ENCODE data around the gene SRGAP1.

The SRGAP1 gene

DNA sequence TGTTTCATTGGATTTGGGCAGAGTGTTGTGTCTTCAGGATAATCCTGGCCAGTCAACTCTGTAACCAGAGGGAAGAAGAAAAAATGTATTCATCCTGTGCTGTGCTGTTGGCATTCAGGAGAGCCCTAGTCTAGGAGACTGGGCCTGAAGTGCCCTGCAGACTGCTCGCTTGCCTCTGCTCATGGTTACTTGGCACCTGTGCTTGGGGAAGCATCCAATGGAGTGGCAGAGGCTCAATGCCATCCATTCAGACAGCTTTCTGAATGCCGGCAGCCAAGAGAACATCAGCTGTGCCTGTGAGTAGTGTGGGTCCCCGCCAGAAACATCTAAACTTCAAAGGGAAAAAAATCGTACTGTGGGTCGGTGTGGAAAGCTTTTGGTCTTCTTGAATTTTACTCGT, 124.2 kb downstream of the SRGAP1 start:
- Histone ChIP-seq H3K9me3 (ENCODE audit: control insufficient read depth, insufficient read depth, low read length) (no peaks in the 10 kb centered on the region), H3K36me3 (ENCODE audit: control insufficient read depth, insufficient read depth, low read length) (no peaks in the 10 kb centered on the region), H3K4me3 (ENCODE audit: low read depth, low read length) (no peak overlapping the region), H3K9ac (ENCODE audit: low read depth, low read length) (no peak overlapping the region), H3K27ac (ENCODE audit: low read depth, low read length) (no peak overlapping the region), H3K27me3 (ENCODE audit: control insufficient read depth, insufficient read depth, low read length) (no peaks in the 10 kb centered on the region), H3K4me1 (ENCODE audit: control insufficient read depth, insufficient read depth, low read length) (peaks cover 27% of the 10 kb centered on the region)

DNA sequence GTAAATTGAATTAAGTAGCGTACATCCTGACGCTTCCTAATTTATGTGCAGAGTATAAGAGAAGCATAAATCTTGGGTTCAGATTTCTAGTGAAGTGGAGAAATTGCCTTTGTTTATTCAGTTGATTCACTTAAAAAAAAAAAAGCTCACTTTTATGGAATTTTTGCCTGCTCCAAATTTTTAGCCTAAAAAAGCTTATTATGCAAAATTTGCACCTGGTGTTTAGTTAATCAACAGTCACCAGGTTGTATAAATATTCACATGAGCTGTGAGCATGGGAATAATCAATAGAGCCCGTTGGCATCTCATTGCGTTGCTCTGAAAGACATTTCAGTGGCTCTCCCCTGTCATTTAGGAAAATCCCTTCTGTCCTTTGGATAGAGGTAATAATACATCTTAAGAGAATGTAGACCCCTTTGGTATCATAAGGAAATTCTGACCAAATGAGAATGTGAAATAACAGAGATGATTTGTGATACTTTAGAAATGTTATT, 132.4 kb downstream of the SRGAP1 start:
- H3K36me3 ChIP-seq (ENCODE audit: control insufficient read depth, insufficient read depth, low read length), result no peaks in the 10 kb centered on the region
- peaks cover 7% of the 10 kb centered on the region; the same call in 1 of the 2 replicates for H3K4me1 ChIP-seq (ENCODE audit: control insufficient read depth, insufficient read depth, low read length)
- H3K4me3 ChIP-seq (ENCODE audit: low read depth, low read length), result no peak overlapping the region
- H3K9me3 ChIP-seq (ENCODE audit: control insufficient read depth, insufficient read depth, low read length), result no peaks in the 10 kb centered on the region
- no peaks in the 10 kb centered on the region for H3K27me3 ChIP-seq (ENCODE audit: control insufficient read depth, insufficient read depth, low read length)
- H3K9ac ChIP-seq (ENCODE audit: low read depth, low read length), result no peak overlapping the region
- H3K27ac ChIP-seq (ENCODE audit: low read depth, low read length), result no peak overlapping the region

DNA sequence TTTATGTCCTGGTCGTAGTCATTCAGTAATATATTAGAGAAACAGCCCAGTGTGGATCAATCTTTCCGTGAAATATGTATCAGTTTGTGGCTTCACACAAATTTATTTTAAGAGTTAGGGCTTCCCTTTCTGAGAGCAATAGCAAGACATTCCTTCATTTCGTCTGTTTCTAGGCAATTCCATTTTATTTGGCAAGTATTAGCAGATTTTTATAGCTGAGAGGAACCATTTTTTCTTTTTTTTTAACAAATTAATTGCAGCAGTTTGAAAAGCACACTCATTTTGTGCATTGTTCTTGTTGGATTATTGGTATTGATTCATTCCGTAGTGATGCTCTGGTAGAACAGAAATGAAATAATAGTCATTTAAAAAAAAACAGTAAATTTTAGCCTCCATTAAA, 132.9 kb downstream of the SRGAP1 start:
- H3K27me3 ChIP-seq (ENCODE audit: control insufficient read depth, insufficient read depth, low read length), result no peaks in the 10 kb centered on the region
- no peak overlapping the region for H3K27ac ChIP-seq (ENCODE audit: low read depth, low read length)
- no peaks in the 10 kb centered on the region for H3K9me3 ChIP-seq (ENCODE audit: control insufficient read depth, insufficient read depth, low read length)
- no peak overlapping the region for H3K9ac ChIP-seq (ENCODE audit: low read depth, low read length)
- no peak overlapping the region for H3K4me3 ChIP-seq (ENCODE audit: low read depth, low read length)
- H3K4me1 ChIP-seq (ENCODE audit: control insufficient read depth, insufficient read depth, low read length), result peaks cover 7% of the 10 kb centered on the region; the same call in 1 of the 2 replicates
- no peaks in the 10 kb centered on the region for H3K36me3 ChIP-seq (ENCODE audit: control insufficient read depth, insufficient read depth, low read length)

DNA sequence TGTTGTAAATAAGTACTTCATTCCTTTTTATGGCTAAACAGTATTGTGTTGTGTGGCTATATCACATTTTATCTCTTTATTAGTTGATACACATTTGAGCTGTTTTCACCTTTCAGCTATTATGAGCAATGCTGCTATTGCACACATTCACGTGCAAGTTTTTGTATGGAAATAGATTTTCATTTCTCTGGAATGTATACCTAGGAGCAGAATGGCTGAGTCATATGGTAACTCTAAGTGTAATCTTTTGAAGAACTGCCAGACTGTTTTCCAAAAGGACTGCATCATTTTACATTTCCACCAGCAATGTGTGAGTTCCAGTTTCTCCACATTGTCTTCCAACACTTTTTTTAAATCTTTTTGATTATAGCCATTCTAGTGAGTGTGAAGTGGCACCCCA, 134.0 kb downstream of the SRGAP1 start:
- Histone ChIP-seq H3K4me1 (ENCODE audit: control insufficient read depth, insufficient read depth, low read length) (peaks cover 13% of the 10 kb centered on the region; the same call in 1 of the 2 replicates), H3K36me3 (ENCODE audit: control insufficient read depth, insufficient read depth, low read length) (no peaks in the 10 kb centered on the region), H3K27me3 (ENCODE audit: control insufficient read depth, insufficient read depth, low read length) (no peaks in the 10 kb centered on the region), H3K27ac (ENCODE audit: low read depth, low read length) (no peak overlapping the region), H3K9me3 (ENCODE audit: control insufficient read depth, insufficient read depth, low read length) (no peaks in the 10 kb centered on the region), H3K4me3 (ENCODE audit: low read depth, low read length) (no peak overlapping the region), H3K9ac (ENCODE audit: low read depth, low read length) (no peak overlapping the region)

DNA sequence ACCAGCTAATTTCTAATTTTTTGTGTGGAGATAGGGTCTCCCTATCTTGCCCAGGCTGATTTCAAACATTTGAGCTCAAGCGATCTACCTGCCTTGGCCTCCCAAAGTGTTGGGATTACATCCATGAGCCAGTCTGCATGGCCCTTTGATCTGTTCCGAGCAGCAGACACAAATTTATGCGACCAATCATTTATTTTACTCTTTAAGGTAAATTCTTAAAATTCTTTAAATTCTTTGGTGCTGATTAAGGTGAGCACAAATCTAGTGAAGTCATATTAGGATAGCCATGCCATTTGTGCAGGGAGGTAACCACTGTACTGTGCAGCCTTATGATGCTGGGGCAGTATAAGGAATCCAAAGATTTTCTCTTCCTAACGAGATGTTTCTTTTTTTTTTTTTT, 135.7 kb downstream of the SRGAP1 start:
- Histone ChIP-seq H3K27ac (ENCODE audit: low read depth, low read length) (no peak overlapping the region), H3K4me3 (ENCODE audit: low read depth, low read length) (no peak overlapping the region), H3K36me3 (ENCODE audit: control insufficient read depth, insufficient read depth, low read length) (no peaks in the 10 kb centered on the region), H3K27me3 (ENCODE audit: control insufficient read depth, insufficient read depth, low read length) (no peaks in the 10 kb centered on the region), H3K4me1 (ENCODE audit: control insufficient read depth, insufficient read depth, low read length) (peaks cover 13% of the 10 kb centered on the region; the same call in 1 of the 2 replicates), H3K9me3 (ENCODE audit: control insufficient read depth, insufficient read depth, low read length) (no peaks in the 10 kb centered on the region), H3K9ac (ENCODE audit: low read depth, low read length) (no peak overlapping the region)

DNA sequence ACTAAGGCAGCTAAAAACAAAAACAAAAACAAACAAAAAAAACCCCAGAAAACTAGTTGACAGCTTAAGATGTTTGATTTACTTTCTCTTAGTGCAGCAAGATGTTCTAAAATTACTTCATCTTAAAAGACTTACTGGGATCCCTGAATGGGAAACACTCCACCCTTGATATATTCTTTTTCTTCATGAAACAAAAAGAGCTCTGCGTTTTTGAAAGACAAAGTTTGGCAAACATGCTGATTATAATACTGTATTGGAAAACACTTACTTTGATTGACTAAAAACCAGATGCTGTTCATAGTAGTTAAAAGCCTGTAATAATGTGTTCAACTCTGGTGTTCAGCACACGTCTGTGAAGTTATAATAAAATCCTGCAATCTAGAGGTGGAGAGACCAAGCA, 136.8 kb downstream of the SRGAP1 start:
- H3K9ac ChIP-seq (ENCODE audit: low read depth, low read length), result no peak overlapping the region

DNA sequence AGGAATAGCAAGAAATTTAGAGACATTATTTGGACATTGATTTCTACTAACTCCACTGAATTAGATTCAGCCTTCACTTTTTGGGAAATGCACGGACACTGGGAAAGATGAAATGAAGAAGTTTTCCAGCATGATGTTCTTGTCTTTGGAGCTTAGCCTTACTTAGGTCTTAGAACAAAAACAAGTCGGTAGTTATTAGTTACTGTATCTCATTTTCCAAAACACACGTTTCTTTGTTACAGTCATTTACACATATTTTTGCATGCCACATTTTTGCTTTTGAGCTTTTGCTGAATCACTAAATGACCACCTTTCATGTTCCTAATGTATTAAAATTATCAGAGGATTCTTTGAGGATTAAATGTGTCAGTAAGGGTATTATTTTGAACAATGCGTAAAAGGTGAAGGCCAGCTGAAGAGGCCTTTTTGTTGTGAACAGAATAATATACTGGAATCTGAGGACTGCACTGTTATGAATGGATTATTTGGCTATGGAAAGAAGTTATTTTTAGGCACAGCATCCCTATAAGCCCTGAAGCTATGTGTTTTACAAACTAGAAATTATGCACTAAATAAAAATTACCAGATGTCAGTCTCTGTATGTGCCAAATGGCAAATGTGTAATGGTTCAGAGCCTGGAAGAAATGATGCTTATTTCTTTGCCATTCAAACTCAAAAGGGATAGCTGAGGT, 138.2 kb downstream of the SRGAP1 start:
- no peaks in the 10 kb centered on the region for H3K9me3 ChIP-seq (ENCODE audit: control insufficient read depth, insufficient read depth, low read length)
- no peaks in the 10 kb centered on the region for H3K36me3 ChIP-seq (ENCODE audit: control insufficient read depth, insufficient read depth, low read length)
- H3K9ac ChIP-seq (ENCODE audit: low read depth, low read length), result no peak overlapping the region
- peaks cover 9% of the 10 kb centered on the region; the same call in 1 of the 2 replicates for H3K4me1 ChIP-seq (ENCODE audit: control insufficient read depth, insufficient read depth, low read length)
- H3K27me3 ChIP-seq (ENCODE audit: control insufficient read depth, insufficient read depth, low read length), result no peaks in the 10 kb centered on the region
- no peak overlapping the region for H3K4me3 ChIP-seq (ENCODE audit: low read depth, low read length)
- H3K27ac ChIP-seq (ENCODE audit: low read depth, low read length), result no peak overlapping the region

More for the DNA sequence above, 136.8 kb downstream of the SRGAP1 start:
- no peaks in the 10 kb centered on the region for H3K9me3 ChIP-seq (ENCODE audit: control insufficient read depth, insufficient read depth, low read length)
- no peaks in the 10 kb centered on the region for H3K27me3 ChIP-seq (ENCODE audit: control insufficient read depth, insufficient read depth, low read length)
- no peak overlapping the region for H3K27ac ChIP-seq (ENCODE audit: low read depth, low read length)
- H3K4me1 ChIP-seq (ENCODE audit: control insufficient read depth, insufficient read depth, low read length), result peaks cover 9% of the 10 kb centered on the region; the same call in 1 of the 2 replicates
- H3K4me3 ChIP-seq (ENCODE audit: low read depth, low read length), result no peak overlapping the region
- no peaks in the 10 kb centered on the region for H3K36me3 ChIP-seq (ENCODE audit: control insufficient read depth, insufficient read depth, low read length)

DNA sequence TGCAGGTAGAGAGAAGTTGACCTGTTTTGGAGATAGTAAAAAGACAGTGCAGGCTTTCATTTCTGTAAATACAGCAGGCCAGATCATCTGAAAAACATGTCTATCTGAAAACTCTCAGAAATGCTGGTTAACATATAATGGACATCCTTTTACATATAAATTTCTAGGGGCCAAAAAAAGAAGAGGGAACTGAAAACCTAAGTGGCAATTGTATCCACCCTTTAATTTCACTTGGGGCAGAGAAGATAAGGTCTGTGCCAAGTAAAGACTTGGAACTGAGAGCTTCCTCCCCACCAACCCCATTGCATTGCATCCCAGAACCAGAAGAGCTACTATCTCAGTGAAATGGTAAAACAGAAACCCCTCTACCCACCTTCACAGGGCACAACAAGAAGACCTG, 141.0 kb downstream of the SRGAP1 start:
- no peaks in the 10 kb centered on the region for H3K27me3 ChIP-seq (ENCODE audit: control insufficient read depth, insufficient read depth, low read length)
- H3K9me3 ChIP-seq (ENCODE audit: control insufficient read depth, insufficient read depth, low read length), result no peaks in the 10 kb centered on the region
- H3K4me1 ChIP-seq (ENCODE audit: control insufficient read depth, insufficient read depth, low read length), result peaks cover 6% of the 10 kb centered on the region; the same call in 1 of the 2 replicates
- no peak overlapping the region for H3K4me3 ChIP-seq (ENCODE audit: low read depth, low read length)
- H3K36me3 ChIP-seq (ENCODE audit: control insufficient read depth, insufficient read depth, low read length), result no peaks in the 10 kb centered on the region
- no peak overlapping the region for H3K27ac ChIP-seq (ENCODE audit: low read depth, low read length)
- H3K9ac ChIP-seq (ENCODE audit: low read depth, low read length), result no peak overlapping the region

DNA sequence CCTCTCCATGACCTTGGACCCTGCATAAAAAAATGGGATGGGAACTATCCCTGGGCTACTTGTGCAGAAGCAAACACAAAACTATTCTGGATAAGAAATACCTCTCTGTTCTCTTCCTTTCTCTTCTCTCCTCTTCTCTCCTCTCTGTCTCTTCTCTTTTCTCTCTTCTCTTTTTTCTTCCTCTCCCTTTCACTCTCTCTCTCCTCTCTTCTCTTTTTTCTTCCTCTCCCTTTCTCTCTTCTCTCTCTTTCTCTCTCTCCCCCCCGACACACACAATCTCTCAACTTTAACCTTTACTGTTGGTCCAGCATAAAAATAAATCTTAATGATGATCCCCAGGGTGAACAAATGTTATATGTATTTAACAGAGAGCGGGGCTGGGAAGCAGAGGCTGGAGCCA, 141.4 kb downstream of the SRGAP1 start:
- Histone ChIP-seq H3K4me3 (ENCODE audit: low read depth, low read length) (no peak overlapping the region), H3K4me1 (ENCODE audit: control insufficient read depth, insufficient read depth, low read length) (peaks cover 6% of the 10 kb centered on the region; the same call in 1 of the 2 replicates), H3K27me3 (ENCODE audit: control insufficient read depth, insufficient read depth, low read length) (no peaks in the 10 kb centered on the region), H3K9me3 (ENCODE audit: control insufficient read depth, insufficient read depth, low read length) (no peaks in the 10 kb centered on the region), H3K27ac (ENCODE audit: low read depth, low read length) (no peak overlapping the region), H3K36me3 (ENCODE audit: control insufficient read depth, insufficient read depth, low read length) (no peaks in the 10 kb centered on the region), H3K9ac (ENCODE audit: low read depth, low read length) (no peak overlapping the region)

DNA sequence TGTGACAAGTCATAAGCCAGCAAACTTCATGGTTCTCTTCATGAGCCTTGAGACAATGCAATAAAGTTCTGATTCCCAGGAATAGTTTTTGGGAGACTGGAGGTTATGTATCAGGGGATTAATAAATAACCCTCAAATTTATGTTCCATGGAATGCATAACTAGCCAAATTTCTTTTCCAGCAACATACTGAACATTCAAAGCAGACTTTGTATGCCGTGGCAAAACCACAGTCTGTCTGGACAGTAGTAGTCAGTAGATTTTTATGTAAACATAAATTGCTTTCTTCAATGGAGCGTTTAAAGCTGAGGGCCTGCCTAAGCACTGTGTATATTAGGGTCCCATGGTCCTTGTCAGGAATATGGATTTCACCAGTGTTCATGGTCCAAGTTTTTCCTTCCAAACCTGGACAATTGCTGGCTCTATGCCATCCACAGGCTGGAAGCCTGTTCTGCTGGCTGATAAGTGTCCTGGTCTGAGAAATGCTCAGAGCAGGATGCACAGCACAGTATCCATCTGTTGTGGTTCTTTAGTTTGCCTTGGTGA, 144.9 kb downstream of the SRGAP1 start:
- Histone ChIP-seq H3K27ac (ENCODE audit: low read depth, low read length) (no peak overlapping the region), H3K27me3 (ENCODE audit: control insufficient read depth, insufficient read depth, low read length) (no peaks in the 10 kb centered on the region), H3K36me3 (ENCODE audit: control insufficient read depth, insufficient read depth, low read length) (no peaks in the 10 kb centered on the region), H3K9me3 (ENCODE audit: control insufficient read depth, insufficient read depth, low read length) (no peaks in the 10 kb centered on the region), H3K4me1 (ENCODE audit: control insufficient read depth, insufficient read depth, low read length) (0 out of 2 replicates have a peak, but pooled peaks cover 10% of the 10 kb centered on the region), H3K4me3 (ENCODE audit: low read depth, low read length) (no peak overlapping the region), H3K9ac (ENCODE audit: low read depth, low read length) (no peak overlapping the region)

DNA sequence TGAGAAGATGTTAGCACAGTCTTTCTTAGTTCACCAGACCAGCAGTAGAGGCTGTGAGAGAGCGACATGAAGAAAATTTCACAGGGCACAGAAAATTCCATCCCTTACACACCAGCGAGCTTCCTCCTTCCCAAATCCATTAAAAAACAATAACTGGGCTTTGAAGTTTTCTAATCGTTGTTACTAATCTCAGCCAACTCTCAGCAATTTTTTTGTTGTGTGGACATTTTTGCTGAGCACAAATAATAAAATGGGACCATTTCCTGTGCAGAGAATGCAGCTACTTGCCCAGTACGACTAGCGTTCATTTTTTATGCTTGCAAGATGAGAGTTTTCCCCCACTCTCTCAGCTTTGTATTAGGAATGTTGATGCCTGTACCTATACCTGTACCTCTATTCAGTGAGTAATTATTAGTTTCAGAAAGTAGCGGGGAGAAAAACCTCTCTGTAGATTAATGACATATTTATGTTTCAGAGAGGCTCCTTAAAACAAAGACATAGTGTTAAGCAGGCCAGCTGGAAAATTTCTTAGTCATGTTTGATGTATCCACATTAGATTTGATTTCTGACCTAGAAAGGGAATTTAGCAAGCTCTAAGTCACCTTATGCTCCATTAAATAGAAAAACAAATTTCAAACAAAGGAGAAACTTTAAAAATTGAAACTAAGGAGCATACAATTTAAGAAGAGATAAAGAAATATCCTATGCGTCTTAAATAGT, 146.5 kb downstream of the SRGAP1 start:
- Histone ChIP-seq H3K36me3 (ENCODE audit: control insufficient read depth, insufficient read depth, low read length) (no peaks in the 10 kb centered on the region), H3K27me3 (ENCODE audit: control insufficient read depth, insufficient read depth, low read length) (no peaks in the 10 kb centered on the region), H3K4me1 (ENCODE audit: control insufficient read depth, insufficient read depth, low read length) (0 out of 2 replicates have a peak, but pooled peaks cover 10% of the 10 kb centered on the region), H3K4me3 (ENCODE audit: low read depth, low read length) (no peak overlapping the region), H3K27ac (ENCODE audit: low read depth, low read length) (no peak overlapping the region), H3K9ac (ENCODE audit: low read depth, low read length) (no peak overlapping the region), H3K9me3 (ENCODE audit: control insufficient read depth, insufficient read depth, low read length) (no peaks in the 10 kb centered on the region)

All from HUES48 (cell line).